ENCODE results near the gene APRT. TPM values are rescaled to one million over a fixed set of nuclear protein-coding genes. Genes with fewer than 3 reads are reported as not detected.

The APRT gene, protein sequence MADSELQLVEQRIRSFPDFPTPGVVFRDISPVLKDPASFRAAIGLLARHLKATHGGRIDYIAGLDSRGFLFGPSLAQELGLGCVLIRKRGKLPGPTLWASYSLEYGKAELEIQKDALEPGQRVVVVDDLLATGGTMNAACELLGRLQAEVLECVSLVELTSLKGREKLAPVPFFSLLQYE
- total RNA-seq: 100 to 1,000 TPM in 2 of 4 donors, 10 to 100 TPM in 2; 60.6 to 141 (median 98.6) TPM

DNA sequence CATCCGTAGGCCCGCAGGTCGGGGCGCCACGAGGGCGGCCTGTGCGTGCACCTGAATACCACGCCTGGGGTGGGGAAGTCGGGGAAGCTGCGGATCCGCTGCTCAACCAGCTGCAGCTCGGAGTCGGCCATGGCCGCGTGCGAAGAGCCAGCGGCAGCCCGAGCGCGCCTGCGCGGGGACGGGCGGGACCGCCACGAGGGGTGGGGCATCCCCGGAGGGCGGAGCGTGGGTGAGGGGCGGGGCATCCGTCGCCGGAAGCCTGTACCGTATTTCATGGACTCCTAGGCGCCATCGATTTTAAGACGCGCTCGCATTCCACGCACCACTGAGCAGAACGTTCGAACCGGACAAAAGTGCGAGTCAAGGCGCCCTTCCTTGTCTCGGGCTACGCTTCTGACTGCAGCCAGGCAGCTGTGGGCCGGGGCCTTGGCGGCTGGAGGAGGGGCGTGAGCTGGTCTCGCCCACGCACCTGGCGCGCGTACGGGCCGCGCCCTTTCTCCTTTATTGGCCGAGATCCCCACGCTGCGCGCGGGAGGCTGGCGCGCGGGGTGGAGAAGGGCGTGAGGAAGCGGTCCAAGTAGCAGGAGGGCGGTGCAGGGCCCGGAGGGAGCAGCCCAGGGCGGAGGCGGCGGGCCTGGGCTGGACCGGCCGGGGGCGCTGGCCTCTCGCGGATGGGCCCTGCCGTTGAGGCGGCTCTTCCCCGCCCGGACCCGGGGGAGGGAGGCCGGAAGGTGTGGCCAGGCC, at the start of gene APRT:
APRT (minus strand) TSS at position 160 of the 744 bp plus-strand sequence; CDS start at position 131, 29 bp downstream.
- Histone ChIP-seq H3K4me1 (peaks cover 26 to 45% (median 40%) of the 10 kb centered on the region in 4 donors), H3K27ac (replicated peaks in 1 of 4) (peak within 1 kb of the TSS; percentile 86 to 97 (median 92)), H3K4me3 (peak within 1 kb of the TSS; percentile 77 to 90 (median 81)), H3K36me3 (peaks cover 0 to 28% (median 24%) of the 10 kb centered on the region in 4 donors), H3K9me3 (no peaks in the 10 kb centered on the region), H3K27me3 (no peaks in the 10 kb centered on the region)
- TF ChIP-seq CTCF (IDR thresholded peaks at IDR 0.05) (peak; percentile 20 to 44 (median 28)), POLR2AphosphoS5 (IDR thresholded peaks at IDR 0.05) (peak; percentile 83 to 96), POLR2A (IDR thresholded peaks at IDR 0.05; ENCODE audit: low read depth) (peak; percentile 33), EP300 (IDR thresholded peaks at IDR 0.05) (no peak)
- peak; percentile 99 for DNase-seq (ENCODE audit: extremely low spot score)
- WGBS: no CpG with 5 or more reads among the region's 84 CpGs
- intact Hi-C loops (cut with DNase I): loop anchor here (2.0 to 10.0 kb wide), 2 partner anchors 45 to 363 kb away; partner anchors contain the start of genes CDH15, GALNS and TRAPPC2L

DNA sequence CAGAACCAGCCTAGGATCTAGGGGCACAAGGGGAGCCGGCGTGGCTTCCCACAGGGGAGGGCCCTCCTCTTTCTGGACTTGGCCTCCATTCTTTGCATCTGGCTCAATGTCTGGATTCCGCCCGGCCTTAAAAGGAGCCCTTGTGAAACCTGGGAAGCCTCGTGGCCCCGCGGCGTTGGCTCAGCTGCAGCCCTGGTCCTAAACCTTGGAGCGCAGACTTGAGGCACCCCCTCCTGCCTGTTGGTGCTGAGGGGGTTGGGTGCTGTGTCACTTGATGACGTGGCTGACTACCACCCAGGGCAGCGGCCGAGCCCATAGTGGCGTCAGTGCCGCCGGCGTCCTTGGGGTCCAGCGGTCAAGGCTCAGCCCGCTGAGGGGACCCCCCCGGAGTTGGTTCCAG, 49.6 kb upstream of the APRT start:
- intact Hi-C loops (cut with DNase I): no loop called here
- no peak for DNase-seq (ENCODE audit: extremely low spot score)
- no peak overlapping the region for H3K27ac ChIP-seq (replicated peaks in 1 of 4)
- H3K36me3 ChIP-seq: peaks cover 22 to 53% (median 45%) of the 10 kb centered on the region in 4 donors
- TF ChIP-seq EP300 (IDR thresholded peaks at IDR 0.05) (no peak), CTCF (IDR thresholded peaks at IDR 0.05) (no peak), POLR2A (IDR thresholded peaks at IDR 0.05; ENCODE audit: low read depth) (no peak), POLR2AphosphoS5 (IDR thresholded peaks at IDR 0.05) (no peak)
- H3K4me1 ChIP-seq: peaks cover 12 to 18% (median 14%) of the 10 kb centered on the region in 4 donors
- no peaks in the 10 kb centered on the region for H3K9me3 ChIP-seq
- 93% methylated on average over 10 of the region's 19 CpGs for WGBS
- peaks cover 0 to 11% (median 0%) of the 10 kb centered on the region in 4 donors for H3K27me3 ChIP-seq
- no peak overlapping the region for H3K4me3 ChIP-seq

DNA sequence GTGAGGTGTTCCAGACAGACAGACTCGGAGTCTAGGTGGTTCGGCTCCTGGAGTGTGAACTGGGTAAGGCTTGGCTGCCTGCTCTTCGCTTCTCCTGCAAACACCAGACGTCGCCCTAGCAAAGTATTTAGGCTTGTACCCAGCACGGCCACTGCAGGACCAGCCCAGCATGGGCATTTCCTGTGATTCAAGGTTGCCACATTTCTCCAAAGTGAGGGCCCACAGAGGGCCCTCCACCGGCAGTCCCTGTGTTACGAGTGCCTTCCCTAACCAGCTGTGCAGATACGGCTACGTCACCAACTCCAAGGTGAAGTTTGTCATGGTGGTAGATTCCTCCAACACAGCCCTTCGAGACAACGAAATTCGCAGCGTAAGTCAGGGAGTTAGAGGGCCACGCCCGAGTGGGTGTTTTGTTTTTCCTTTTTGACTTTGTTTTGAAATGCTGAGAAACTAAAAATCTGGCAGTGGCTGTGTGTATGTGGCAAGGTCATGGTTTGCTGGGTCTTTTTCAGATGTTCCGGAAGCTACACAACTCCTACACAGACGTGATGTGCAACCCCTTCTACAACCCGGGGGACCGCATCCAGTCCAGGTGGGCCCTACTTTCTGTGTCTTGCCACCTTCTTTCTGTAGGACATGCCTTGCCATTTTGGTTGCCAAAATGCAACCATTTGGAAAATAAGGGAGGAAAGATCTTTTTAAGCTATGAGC, 47.8 kb upstream of the APRT start:
- H3K4me1 ChIP-seq: peaks cover 23 to 37% (median 32%) of the 10 kb centered on the region in 4 donors
- no peaks in the 10 kb centered on the region for H3K27me3 ChIP-seq
- no peak for DNase-seq (ENCODE audit: extremely low spot score)
- H3K4me3 ChIP-seq: no peak overlapping the region
- H3K27ac ChIP-seq (replicated peaks in 1 of 4): no peak overlapping the region
- H3K9me3 ChIP-seq: no peaks in the 10 kb centered on the region
- TF ChIP-seq POLR2A (IDR thresholded peaks at IDR 0.05; ENCODE audit: low read depth): no peak
- no peak for TF ChIP-seq EP300 (IDR thresholded peaks at IDR 0.05)
- TF ChIP-seq CTCF (IDR thresholded peaks at IDR 0.05): no peak
- no peak for TF ChIP-seq POLR2AphosphoS5 (IDR thresholded peaks at IDR 0.05)
- peaks cover 22 to 53% (median 46%) of the 10 kb centered on the region in 4 donors for H3K36me3 ChIP-seq
- intact Hi-C loops (cut with DNase I): loop anchor here (5.0 kb wide), 1 partner anchor 112 kb away; no protein-coding TSS in a partner anchor
- 86% methylated on average over 19 of the region's 20 CpGs for WGBS

DNA sequence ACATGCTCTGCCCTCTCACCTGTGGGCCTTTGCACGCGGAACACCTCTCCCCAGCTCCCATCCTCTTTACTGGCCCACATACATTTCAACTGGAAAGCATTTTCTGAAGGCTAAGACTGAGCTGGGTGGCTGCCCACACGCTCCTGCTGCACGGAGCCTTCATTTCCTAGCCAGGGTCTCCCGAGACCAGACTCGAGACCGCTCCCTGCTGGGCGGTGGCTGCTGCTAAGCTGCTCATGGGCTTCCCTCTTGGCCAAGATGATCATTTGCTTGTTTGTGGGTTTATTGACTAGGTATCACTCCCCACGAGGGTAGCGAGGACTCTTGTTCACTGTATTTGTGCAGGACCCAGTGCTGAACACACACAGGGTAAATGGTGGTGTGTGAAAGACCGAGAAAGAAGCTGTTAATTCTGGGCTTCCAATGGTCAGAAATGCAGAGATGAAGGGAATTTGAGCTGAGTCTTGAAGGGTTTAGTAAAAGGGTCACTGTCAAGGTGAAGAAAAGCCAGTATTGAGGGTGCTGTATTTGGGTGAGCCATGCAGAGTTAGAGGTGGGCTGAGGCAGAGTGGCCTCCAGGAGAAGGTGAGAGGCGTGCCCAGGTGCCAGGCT, 46.1 kb upstream of the APRT start:
- WGBS: 36% methylated on average over 6 of the region's 12 CpGs

More for the DNA sequence above, 46.1 kb upstream of the APRT start:
- peak overlapping the region; percentile 79 to 88 (median 82) for H3K27ac ChIP-seq (replicated peaks in 1 of 4)
- no peak for TF ChIP-seq POLR2A (IDR thresholded peaks at IDR 0.05; ENCODE audit: low read depth)
- no peak for TF ChIP-seq EP300 (IDR thresholded peaks at IDR 0.05)
- peak in 1 of 2 donors; percentile 47 for TF ChIP-seq POLR2AphosphoS5 (IDR thresholded peaks at IDR 0.05)
- TF ChIP-seq CTCF (IDR thresholded peaks at IDR 0.05): peak; percentile 54 to 66 (median 65)
- peaks cover 23 to 49% (median 43%) of the 10 kb centered on the region in 4 donors for H3K4me1 ChIP-seq
- peak overlapping the region; percentile 81 to 99 (median 87) for H3K4me3 ChIP-seq
- no peak for DNase-seq (ENCODE audit: extremely low spot score)
- intact Hi-C loops (cut with DNase I): loop anchor here (2.0 to 5.0 kb wide), 2 partner anchors 45 to 111 kb away; no protein-coding TSS in a partner anchor
- no peaks in the 10 kb centered on the region for H3K27me3 ChIP-seq
- H3K36me3 ChIP-seq: peaks cover 22 to 55% (median 44%) of the 10 kb centered on the region in 4 donors
- H3K9me3 ChIP-seq: no peaks in the 10 kb centered on the region

Data from esophagus muscularis mucosa (tissue), 4 donors.